ENCODE data around the gene GLIPR2.

GLIPR2 gene

GRCh38 chr9:36204906-36205547 is 68.5 kb downstream of the GLIPR2 start:
- Histone ChIP-seq H3K4me1 (ENCODE audit: control insufficient read depth, insufficient read depth, low read length) (no peaks in the 10 kb centered on the region), H3K36me3 (ENCODE audit: control insufficient read depth, insufficient read depth, low read length) (peaks cover 99% of the 10 kb centered on the region), H3K9ac (ENCODE audit: low read depth, low read length) (no peak overlapping the region), H3K27ac (ENCODE audit: low read depth, low read length) (no peak overlapping the region), H3K4me3 (ENCODE audit: low read depth, low read length) (no peak overlapping the region), H3K9me3 (ENCODE audit: control insufficient read depth, insufficient read depth, low read length) (no peaks in the 10 kb centered on the region), H3K27me3 (ENCODE audit: control insufficient read depth, insufficient read depth, low read length) (no peaks in the 10 kb centered on the region)

- H3K9ac ChIP-seq (ENCODE audit: low read depth, low read length): no peak overlapping the region
- H3K27ac ChIP-seq (ENCODE audit: low read depth, low read length): no peak overlapping the region
- peaks cover 99% of the 10 kb centered on the region for H3K36me3 ChIP-seq (ENCODE audit: control insufficient read depth, insufficient read depth, low read length)
- no peaks in the 10 kb centered on the region for H3K4me1 ChIP-seq (ENCODE audit: control insufficient read depth, insufficient read depth, low read length)
- H3K4me3 ChIP-seq (ENCODE audit: low read depth, low read length): no peak overlapping the region
- H3K27me3 ChIP-seq (ENCODE audit: control insufficient read depth, insufficient read depth, low read length): no peaks in the 10 kb centered on the region
- H3K9me3 ChIP-seq (ENCODE audit: control insufficient read depth, insufficient read depth, low read length): no peaks in the 10 kb centered on the region
Measured at GRCh38 chr9:36207016-36207415, 70.5 kb downstream of the GLIPR2 start.

- H3K9me3 ChIP-seq (ENCODE audit: control insufficient read depth, insufficient read depth, low read length): no peaks in the 10 kb centered on the region
- H3K27ac ChIP-seq (ENCODE audit: low read depth, low read length): no peak overlapping the region
- no peaks in the 10 kb centered on the region for H3K27me3 ChIP-seq (ENCODE audit: control insufficient read depth, insufficient read depth, low read length)
- H3K4me3 ChIP-seq (ENCODE audit: low read depth, low read length): no peak overlapping the region
- no peaks in the 10 kb centered on the region for H3K4me1 ChIP-seq (ENCODE audit: control insufficient read depth, insufficient read depth, low read length)
- peaks cover 99% of the 10 kb centered on the region for H3K36me3 ChIP-seq (ENCODE audit: control insufficient read depth, insufficient read depth, low read length)
- no peak overlapping the region for H3K9ac ChIP-seq (ENCODE audit: low read depth, low read length)
Measured at GRCh38 chr9:36207546-36208012, 71.0 kb downstream of the GLIPR2 start.

GRCh38 chr9:36208521-36209253 is 72.2 kb downstream of the GLIPR2 start:
- H3K27ac ChIP-seq (ENCODE audit: low read depth, low read length): no peak overlapping the region
- H3K9ac ChIP-seq (ENCODE audit: low read depth, low read length): no peak overlapping the region
- no peaks in the 10 kb centered on the region for H3K9me3 ChIP-seq (ENCODE audit: control insufficient read depth, insufficient read depth, low read length)
- peaks cover 99% of the 10 kb centered on the region for H3K36me3 ChIP-seq (ENCODE audit: control insufficient read depth, insufficient read depth, low read length)
- H3K4me3 ChIP-seq (ENCODE audit: low read depth, low read length): no peak overlapping the region
- H3K27me3 ChIP-seq (ENCODE audit: control insufficient read depth, insufficient read depth, low read length): no peaks in the 10 kb centered on the region
- H3K4me1 ChIP-seq (ENCODE audit: control insufficient read depth, insufficient read depth, low read length): no peaks in the 10 kb centered on the region

- no peaks in the 10 kb centered on the region for H3K27me3 ChIP-seq (ENCODE audit: control insufficient read depth, insufficient read depth, low read length)
- no peak overlapping the region for H3K4me3 ChIP-seq (ENCODE audit: low read depth, low read length)
- H3K9me3 ChIP-seq (ENCODE audit: control insufficient read depth, insufficient read depth, low read length): no peaks in the 10 kb centered on the region
- H3K4me1 ChIP-seq (ENCODE audit: control insufficient read depth, insufficient read depth, low read length): no peaks in the 10 kb centered on the region
- H3K36me3 ChIP-seq (ENCODE audit: control insufficient read depth, insufficient read depth, low read length): peaks cover 98% of the 10 kb centered on the region
- H3K9ac ChIP-seq (ENCODE audit: low read depth, low read length): no peak overlapping the region
- no peak overlapping the region for H3K27ac ChIP-seq (ENCODE audit: low read depth, low read length)
Measured at GRCh38 chr9:36210722-36211121, 74.2 kb downstream of the GLIPR2 start.

GRCh38 chr9:36211510-36211909 is 75.0 kb downstream of the GLIPR2 start:
- no peaks in the 10 kb centered on the region for H3K27me3 ChIP-seq (ENCODE audit: control insufficient read depth, insufficient read depth, low read length)
- H3K27ac ChIP-seq (ENCODE audit: low read depth, low read length): no peak overlapping the region
- H3K4me3 ChIP-seq (ENCODE audit: low read depth, low read length): no peak overlapping the region
- H3K4me1 ChIP-seq (ENCODE audit: control insufficient read depth, insufficient read depth, low read length): no peaks in the 10 kb centered on the region
- peaks cover 94% of the 10 kb centered on the region for H3K36me3 ChIP-seq (ENCODE audit: control insufficient read depth, insufficient read depth, low read length)
- no peaks in the 10 kb centered on the region for H3K9me3 ChIP-seq (ENCODE audit: control insufficient read depth, insufficient read depth, low read length)
- H3K9ac ChIP-seq (ENCODE audit: low read depth, low read length): no peak overlapping the region

- peaks cover 92% of the 10 kb centered on the region for H3K36me3 ChIP-seq (ENCODE audit: control insufficient read depth, insufficient read depth, low read length)
- H3K4me3 ChIP-seq (ENCODE audit: low read depth, low read length): no peak overlapping the region
- no peaks in the 10 kb centered on the region for H3K27me3 ChIP-seq (ENCODE audit: control insufficient read depth, insufficient read depth, low read length)
- H3K9ac ChIP-seq (ENCODE audit: low read depth, low read length): no peak overlapping the region
- no peaks in the 10 kb centered on the region for H3K4me1 ChIP-seq (ENCODE audit: control insufficient read depth, insufficient read depth, low read length)
- no peaks in the 10 kb centered on the region for H3K9me3 ChIP-seq (ENCODE audit: control insufficient read depth, insufficient read depth, low read length)
- H3K27ac ChIP-seq (ENCODE audit: low read depth, low read length): no peak overlapping the region
Measured at GRCh38 chr9:36213387-36213786, 76.9 kb downstream of the GLIPR2 start.
